Upper lobe of left lung (tissue), 4 donors: ENCODE data around the gene ZDHHC14.

Source experiments
- CTCF ChIP-seq, 6 experiments: fragments of 450-650 bp in 4 of 6; fragments of 200-600 bp in 2 of 6; sonication (generic) in 2 of 6; IDR thresholded peaks; one replicate each; pipeline ENCODE4 v1.5.1; 2016 to 2019; ENCODE audit warnings: antibody characterized with exemption in 6 of 6
- POLR2A ChIP-seq, 4 donors: fragments of 450-650 bp; IDR thresholded peaks; one replicate each; pipeline ENCODE4 v1.5.1; 2016 to 2017; ENCODE audit warnings: antibody characterized with exemption in 4 of 4, mild to moderate bottlenecking in 2 of 4
- POLR2AphosphoS5 ChIP-seq, 2 donors: sonication (generic); formaldehyde crosslinking; IDR thresholded peaks; one replicate each; pipeline ENCODE4 v1.5.1; 2017; ENCODE audit warnings: antibody characterized with exemption in 2 of 2

GRCh38 chr6:157424491-157425020 lies 43.6 kb downstream of the ZDHHC14 start:
- TF ChIP-seq CTCF (IDR thresholded peaks at IDR 0.05) = no peak
- TF ChIP-seq POLR2AphosphoS5 (IDR thresholded peaks at IDR 0.05) = no peak
- TF ChIP-seq POLR2A (IDR thresholded peaks at IDR 0.05) = no peak
